ENCODE data around the gene PTGES. TPM values are rescaled to one million over a fixed set of nuclear protein-coding genes. Genes with fewer than 3 reads are reported as not detected.

Gene PTGES
- total and polyA plus RNA-seq, 2 experiments from 2014 or later, result 2.8 to 3.6 TPM

DNA sequence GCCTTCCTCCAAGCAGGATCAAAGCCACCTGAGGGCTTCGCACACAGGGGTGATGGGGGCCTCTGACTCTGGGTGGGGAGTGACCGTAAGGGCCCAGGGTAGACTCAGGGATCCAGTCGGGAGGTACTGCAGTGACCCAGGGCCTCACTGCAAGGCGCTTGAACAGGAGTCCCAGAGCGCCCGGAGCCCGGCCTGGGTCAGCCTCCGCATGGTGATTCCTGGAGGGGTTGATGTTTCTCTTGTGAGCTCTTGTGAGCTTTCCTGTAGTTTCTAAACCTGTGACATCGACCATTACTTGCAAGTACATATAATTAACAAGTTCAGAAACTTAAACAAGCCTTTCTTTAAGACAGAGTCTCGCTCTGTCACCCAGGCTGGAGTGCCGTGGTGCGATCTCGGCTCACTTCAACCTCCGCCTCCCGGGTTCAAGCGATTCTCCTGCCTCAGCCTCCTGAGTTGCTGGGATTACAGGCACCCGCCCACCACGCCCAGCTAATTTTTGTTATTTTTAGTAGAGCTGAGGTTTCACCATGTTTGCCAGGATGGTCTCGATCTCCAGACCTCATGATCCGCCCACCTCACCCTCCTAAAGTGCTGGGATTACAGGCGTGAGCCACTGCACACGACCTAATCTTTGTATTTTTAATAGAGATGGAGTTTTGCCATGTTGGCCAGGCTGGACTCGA, 19.8 kb downstream of the PTGES start:
- TF ChIP-seq, protein P1, sequence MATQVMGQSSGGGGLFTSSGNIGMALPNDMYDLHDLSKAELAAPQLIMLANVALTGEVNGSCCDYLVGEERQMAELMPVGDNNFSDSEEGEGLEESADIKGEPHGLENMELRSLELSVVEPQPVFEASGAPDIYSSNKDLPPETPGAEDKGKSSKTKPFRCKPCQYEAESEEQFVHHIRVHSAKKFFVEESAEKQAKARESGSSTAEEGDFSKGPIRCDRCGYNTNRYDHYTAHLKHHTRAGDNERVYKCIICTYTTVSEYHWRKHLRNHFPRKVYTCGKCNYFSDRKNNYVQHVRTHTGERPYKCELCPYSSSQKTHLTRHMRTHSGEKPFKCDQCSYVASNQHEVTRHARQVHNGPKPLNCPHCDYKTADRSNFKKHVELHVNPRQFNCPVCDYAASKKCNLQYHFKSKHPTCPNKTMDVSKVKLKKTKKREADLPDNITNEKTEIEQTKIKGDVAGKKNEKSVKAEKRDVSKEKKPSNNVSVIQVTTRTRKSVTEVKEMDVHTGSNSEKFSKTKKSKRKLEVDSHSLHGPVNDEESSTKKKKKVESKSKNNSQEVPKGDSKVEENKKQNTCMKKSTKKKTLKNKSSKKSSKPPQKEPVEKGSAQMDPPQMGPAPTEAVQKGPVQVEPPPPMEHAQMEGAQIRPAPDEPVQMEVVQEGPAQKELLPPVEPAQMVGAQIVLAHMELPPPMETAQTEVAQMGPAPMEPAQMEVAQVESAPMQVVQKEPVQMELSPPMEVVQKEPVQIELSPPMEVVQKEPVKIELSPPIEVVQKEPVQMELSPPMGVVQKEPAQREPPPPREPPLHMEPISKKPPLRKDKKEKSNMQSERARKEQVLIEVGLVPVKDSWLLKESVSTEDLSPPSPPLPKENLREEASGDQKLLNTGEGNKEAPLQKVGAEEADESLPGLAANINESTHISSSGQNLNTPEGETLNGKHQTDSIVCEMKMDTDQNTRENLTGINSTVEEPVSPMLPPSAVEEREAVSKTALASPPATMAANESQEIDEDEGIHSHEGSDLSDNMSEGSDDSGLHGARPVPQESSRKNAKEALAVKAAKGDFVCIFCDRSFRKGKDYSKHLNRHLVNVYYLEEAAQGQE (IDR thresholded peaks at IDR 0.05; ENCODE audit: unreplicated experiment), result no peak
- TF ChIP-seq ZNF114 (CRISPR knock-in tag; IDR thresholded peaks at IDR 0.05) (no peak), CREB1 (CRISPR knock-in tag; IDR thresholded peaks at IDR 0.05; ENCODE audit: low read depth) (no peak), NANOG (IDR thresholded peaks at IDR 0.05; ENCODE audit: borderline replicate concordance) (no peak), STAT1 (IDR thresholded peaks at IDR 0.05; ENCODE audit: unreplicated experiment) (no peak), JUNB (IDR thresholded peaks at IDR 0.05; ENCODE audit: unreplicated experiment) (no peak)
- TF ChIP-seq, protein P2, sequence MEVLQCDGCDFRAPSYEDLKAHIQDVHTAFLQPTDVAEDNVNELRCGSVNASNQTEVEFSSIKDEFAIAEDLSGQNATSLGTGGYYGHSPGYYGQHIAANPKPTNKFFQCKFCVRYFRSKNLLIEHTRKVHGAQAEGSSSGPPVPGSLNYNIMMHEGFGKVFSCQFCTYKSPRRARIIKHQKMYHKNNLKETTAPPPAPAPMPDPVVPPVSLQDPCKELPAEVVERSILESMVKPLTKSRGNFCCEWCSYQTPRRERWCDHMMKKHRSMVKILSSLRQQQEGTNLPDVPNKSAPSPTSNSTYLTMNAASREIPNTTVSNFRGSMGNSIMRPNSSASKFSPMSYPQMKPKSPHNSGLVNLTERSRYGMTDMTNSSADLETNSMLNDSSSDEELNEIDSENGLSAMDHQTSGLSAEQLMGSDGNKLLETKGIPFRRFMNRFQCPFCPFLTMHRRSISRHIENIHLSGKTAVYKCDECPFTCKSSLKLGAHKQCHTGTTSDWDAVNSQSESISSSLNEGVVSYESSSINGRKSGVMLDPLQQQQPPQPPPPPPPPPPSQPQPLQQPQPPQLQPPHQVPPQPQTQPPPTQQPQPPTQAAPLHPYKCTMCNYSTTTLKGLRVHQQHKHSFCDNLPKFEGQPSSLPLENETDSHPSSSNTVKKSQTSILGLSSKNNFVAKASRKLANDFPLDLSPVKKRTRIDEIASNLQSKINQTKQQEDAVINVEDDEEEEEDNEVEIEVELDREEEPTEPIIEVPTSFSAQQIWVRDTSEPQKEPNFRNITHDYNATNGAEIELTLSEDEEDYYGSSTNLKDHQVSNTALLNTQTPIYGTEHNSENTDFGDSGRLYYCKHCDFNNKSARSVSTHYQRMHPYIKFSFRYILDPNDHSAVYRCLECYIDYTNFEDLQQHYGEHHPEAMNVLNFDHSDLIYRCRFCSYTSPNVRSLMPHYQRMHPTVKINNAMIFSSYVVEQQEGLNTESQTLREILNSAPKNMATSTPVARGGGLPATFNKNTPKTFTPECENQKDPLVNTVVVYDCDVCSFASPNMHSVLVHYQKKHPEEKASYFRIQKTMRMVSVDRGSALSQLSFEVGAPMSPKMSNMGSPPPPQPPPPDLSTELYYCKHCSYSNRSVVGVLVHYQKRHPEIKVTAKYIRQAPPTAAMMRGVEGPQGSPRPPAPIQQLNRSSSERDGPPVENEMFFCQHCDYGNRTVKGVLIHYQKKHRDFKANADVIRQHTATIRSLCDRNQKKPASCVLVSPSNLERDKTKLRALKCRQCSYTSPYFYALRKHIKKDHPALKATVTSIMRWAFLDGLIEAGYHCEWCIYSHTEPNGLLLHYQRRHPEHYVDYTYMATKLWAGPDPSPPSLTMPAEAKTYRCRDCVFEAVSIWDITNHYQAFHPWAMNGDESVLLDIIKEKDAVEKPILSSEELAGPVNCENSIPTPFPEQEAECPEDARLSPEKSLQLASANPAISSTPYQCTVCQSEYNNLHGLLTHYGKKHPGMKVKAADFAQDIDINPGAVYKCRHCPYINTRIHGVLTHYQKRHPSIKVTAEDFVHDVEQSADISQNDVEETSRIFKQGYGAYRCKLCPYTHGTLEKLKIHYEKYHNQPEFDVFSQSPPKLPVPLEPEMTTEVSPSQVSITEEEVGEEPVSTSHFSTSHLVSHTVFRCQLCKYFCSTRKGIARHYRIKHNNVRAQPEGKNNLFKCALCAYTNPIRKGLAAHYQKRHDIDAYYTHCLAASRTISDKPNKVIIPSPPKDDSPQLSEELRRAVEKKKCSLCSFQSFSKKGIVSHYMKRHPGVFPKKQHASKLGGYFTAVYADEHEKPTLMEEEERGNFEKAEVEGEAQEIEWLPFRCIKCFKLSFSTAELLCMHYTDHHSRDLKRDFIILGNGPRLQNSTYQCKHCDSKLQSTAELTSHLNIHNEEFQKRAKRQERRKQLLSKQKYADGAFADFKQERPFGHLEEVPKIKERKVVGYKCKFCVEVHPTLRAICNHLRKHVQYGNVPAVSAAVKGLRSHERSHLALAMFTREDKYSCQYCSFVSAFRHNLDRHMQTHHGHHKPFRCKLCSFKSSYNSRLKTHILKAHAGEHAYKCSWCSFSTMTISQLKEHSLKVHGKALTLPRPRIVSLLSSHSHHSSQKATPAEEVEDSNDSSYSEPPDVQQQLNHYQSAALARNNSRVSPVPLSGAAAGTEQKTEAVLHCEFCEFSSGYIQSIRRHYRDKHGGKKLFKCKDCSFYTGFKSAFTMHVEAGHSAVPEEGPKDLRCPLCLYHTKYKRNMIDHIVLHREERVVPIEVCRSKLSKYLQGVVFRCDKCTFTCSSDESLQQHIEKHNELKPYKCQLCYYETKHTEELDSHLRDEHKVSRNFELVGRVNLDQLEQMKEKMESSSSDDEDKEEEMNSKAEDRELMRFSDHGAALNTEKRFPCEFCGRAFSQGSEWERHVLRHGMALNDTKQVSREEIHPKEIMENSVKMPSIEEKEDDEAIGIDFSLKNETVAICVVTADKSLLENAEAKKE (CRISPR knock-in tag; IDR thresholded peaks at IDR 0.05), result no peak
- TF ChIP-seq, protein P3, sequence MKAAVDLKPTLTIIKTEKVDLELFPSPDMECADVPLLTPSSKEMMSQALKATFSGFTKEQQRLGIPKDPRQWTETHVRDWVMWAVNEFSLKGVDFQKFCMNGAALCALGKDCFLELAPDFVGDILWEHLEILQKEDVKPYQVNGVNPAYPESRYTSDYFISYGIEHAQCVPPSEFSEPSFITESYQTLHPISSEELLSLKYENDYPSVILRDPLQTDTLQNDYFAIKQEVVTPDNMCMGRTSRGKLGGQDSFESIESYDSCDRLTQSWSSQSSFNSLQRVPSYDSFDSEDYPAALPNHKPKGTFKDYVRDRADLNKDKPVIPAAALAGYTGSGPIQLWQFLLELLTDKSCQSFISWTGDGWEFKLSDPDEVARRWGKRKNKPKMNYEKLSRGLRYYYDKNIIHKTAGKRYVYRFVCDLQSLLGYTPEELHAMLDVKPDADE (IDR thresholded peaks at IDR 0.05), result no peak
- H2AFZ ChIP-seq, result peak overlapping the region; percentile 10; the same call in 1 of the 2 replicates
- H3K79me2 ChIP-seq (replicated peaks; ENCODE audit: insufficient read depth), result no peaks in the 10 kb centered on the region
- no peaks in the 10 kb centered on the region for H3K9me2 ChIP-seq (ENCODE audit: insufficient read depth)
- Mint-ChIP-seq H3K9me3 (no peaks in the 10 kb centered on the region), H3K4me1 (peaks cover 5% of the 10 kb centered on the region; the same call in 2 of the 3 replicates), H3K4me3 (no peak overlapping the region), H3K36me3 (ENCODE audit: low read depth) (no peaks in the 10 kb centered on the region), H3K27me3 (ENCODE audit: insufficient read depth, low read depth, poor library complexity) (peaks cover 15% of the 10 kb centered on the region), H3K27ac (no peak overlapping the region)
- H4K20me1 ChIP-seq (replicated peaks; ENCODE audit: insufficient read depth), result no peaks in the 10 kb centered on the region
- no peaks in the 10 kb centered on the region for H3K4me1 ChIP-seq (ENCODE audit: insufficient read depth)
- H3K4me2 ChIP-seq, result no peak overlapping the region
- H3K36me3 ChIP-seq (ENCODE audit: insufficient read depth), result no peaks in the 10 kb centered on the region
- H3K4me3 ChIP-seq, result no peak overlapping the region
- ATAC-seq, result no peak
- H3F3A ChIP-seq (replicated peaks; ENCODE audit: low read depth), result no peaks in the 10 kb centered on the region
- no peak overlapping the region for H3K27ac ChIP-seq (ENCODE audit: low read depth)
- H3K27me3 ChIP-seq (ENCODE audit: insufficient read depth), result no peaks in the 10 kb centered on the region
- no peak for DNase-seq (ENCODE audit: low spot score)

All from GM23338 (cell line).